ENCODE results near the gene TARS2. TPM values are rescaled to one million over a fixed set of nuclear protein-coding genes. Genes with fewer than 3 reads are reported as not detected.

Gene TARS2
- total RNA-seq, 4 donors from 2014 or later = 15.0 to 26.7 (median 18.4) TPM

DNA sequence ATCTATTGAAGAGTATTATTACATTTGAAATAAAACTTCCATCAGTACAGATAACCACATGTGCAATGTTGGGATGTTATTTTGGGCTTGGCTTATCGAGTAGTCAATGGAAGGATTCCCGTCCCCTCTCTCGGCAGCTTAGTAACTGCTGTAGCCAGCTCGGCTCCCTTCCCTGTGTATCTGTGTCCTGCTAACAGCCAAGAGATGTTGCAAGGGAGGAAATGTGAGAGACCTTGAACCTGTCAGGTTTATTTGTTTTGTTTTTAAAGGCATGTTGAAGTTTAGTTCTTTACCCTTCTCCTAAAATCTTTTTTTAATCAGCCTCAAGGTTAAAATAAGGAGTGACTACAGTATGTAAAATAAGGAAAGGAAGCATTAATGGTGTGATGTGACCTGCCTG, 13.6 kb upstream of the TARS2 start:
- in situ Hi-C loops (cut with MboI; ENCODE audit: low sequenced_read_pairs in 4 of 4) (no loop called here), intact Hi-C loops (cut with DNase I; ENCODE audit: low total_unique reads) (no loop called here)
- Histone ChIP-seq H3K4me1 (peaks cover 57 to 65% of the 10 kb centered on the region in 2 donors), H3K36me3 (peaks cover 0 to 32% of the 10 kb centered on the region in 2 donors), H3K27ac (peak overlapping the region; percentile 82 to 86 (median 84)), H3K4me3 (no peak overlapping the region), H3K27me3 (no peaks in the 10 kb centered on the region), H3K9me3 (no peaks in the 10 kb centered on the region)
- TF ChIP-seq POLR2A (IDR thresholded peaks at IDR 0.05) (no peak), CTCF (IDR thresholded peaks at IDR 0.05 in 4 of 5, conservative IDR thresholded peaks at IDR 0.05 in 1 of 5) (no peak)
- DNase-seq (peak; percentile 73 to 85), ATAC-seq (peak; percentile 90 to 93)

DNA sequence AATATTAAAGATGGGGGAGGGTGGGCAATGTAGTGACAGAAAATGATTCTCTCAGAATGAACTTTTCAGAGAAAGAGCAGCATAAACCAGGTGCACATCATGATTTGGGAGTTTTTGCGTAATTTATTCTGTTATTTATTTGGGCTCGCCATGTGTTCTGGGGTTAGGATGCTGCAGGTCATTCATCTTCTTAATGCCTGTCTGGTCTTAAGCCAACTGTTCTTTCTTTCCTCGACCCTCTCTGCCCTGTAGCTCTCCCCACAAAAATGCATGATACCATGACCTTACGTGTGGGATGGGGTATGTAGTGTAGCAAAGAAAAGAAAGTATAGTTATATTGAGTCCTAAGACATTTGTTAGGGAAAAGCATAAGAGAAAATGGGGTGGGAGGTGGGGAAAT, 12.3 kb upstream of the TARS2 start:
- Histone ChIP-seq H3K36me3 (peaks cover 0 to 27% of the 10 kb centered on the region in 2 donors), H3K4me1 (peaks cover 57 to 62% of the 10 kb centered on the region in 2 donors), H3K9me3 (no peaks in the 10 kb centered on the region), H3K27ac (peak overlapping the region; percentile 82 to 86 (median 84)), H3K27me3 (no peaks in the 10 kb centered on the region), H3K4me3 (no peak overlapping the region)
- DNase-seq (no peak), ATAC-seq (no peak)
- in situ Hi-C loops (cut with MboI; ENCODE audit: low sequenced_read_pairs in 4 of 4) (no loop called here), intact Hi-C loops (cut with DNase I; ENCODE audit: low total_unique reads) (no loop called here)
- TF ChIP-seq CTCF (IDR thresholded peaks at IDR 0.05 in 4 of 5, conservative IDR thresholded peaks at IDR 0.05 in 1 of 5) (no peak), POLR2A (IDR thresholded peaks at IDR 0.05) (no peak)

DNA sequence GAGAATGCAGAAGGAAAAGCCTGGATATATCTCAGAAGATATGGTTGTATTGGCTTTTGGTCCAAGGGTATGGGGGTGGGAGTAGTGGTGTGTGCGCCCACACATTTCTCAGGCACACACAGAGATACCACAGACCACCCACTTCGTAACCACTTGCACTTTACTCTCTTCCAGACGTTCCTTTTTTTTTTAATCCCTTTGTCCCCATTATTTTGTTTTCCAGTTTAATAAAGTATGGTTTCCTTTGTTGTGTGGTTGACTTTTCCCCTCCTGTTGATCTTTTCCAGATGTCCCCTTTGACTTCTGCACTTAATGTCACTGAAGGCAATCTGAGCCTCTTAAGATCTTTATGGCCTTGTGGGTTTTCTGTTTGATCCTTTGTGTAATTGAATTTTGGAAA, 10.5 kb upstream of the TARS2 start:
- TF ChIP-seq CTCF (IDR thresholded peaks at IDR 0.05 in 4 of 5, conservative IDR thresholded peaks at IDR 0.05 in 1 of 5) (no peak), POLR2A (IDR thresholded peaks at IDR 0.05) (no peak)
- Histone ChIP-seq H3K4me3 (no peak overlapping the region), H3K9me3 (no peaks in the 10 kb centered on the region), H3K27me3 (no peaks in the 10 kb centered on the region), H3K36me3 (peaks cover 0 to 10% of the 10 kb centered on the region in 2 donors), H3K4me1 (peaks cover 61 to 69% of the 10 kb centered on the region in 2 donors), H3K27ac (peak overlapping the region; percentile 82 to 86 (median 84))
- intact Hi-C loops (cut with DNase I; ENCODE audit: low total_unique reads) (loop anchor here (1.0 kb wide), 1 partner anchor 59 kb away; no protein-coding TSS in a partner anchor), in situ Hi-C loops (cut with MboI; ENCODE audit: low sequenced_read_pairs in 4 of 4) (no loop called here)
- ATAC-seq (no peak), DNase-seq (no peak)

DNA sequence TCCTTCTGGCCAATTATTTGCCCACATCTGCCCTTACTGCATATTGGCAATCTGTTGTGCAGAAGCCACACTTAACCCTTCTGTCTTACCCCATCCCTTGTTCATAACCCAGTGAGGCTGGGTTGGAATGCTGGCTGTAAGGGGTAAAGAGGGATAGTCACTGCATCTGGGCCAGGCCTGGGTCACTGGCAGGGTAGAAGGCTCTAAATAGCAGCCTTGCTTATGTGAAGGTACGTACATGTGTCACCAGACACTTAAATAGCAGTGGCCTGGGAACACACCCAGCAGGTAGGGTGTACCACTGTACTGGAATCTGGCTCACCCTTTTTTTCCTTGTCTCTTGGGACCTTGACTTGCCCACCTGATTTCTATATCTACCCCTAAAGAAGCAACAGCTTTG, 9.9 kb upstream of the TARS2 start:
- Histone ChIP-seq H3K4me1 (peaks cover 61 to 69% of the 10 kb centered on the region in 2 donors), H3K27me3 (no peaks in the 10 kb centered on the region), H3K9me3 (no peaks in the 10 kb centered on the region), H3K36me3 (peaks cover 0 to 4% of the 10 kb centered on the region in 2 donors), H3K27ac (peak overlapping the region; percentile 82 to 86 (median 84)), H3K4me3 (no peak overlapping the region)
- TF ChIP-seq POLR2A (IDR thresholded peaks at IDR 0.05) (no peak), CTCF (IDR thresholded peaks at IDR 0.05 in 4 of 5, conservative IDR thresholded peaks at IDR 0.05 in 1 of 5) (no peak)
- ATAC-seq (peak; percentile 91 to 93), DNase-seq (peak; percentile 77 to 90)
- intact Hi-C loops (cut with DNase I; ENCODE audit: low total_unique reads) = loop anchor here (1.0 kb wide), 1 partner anchor 58 kb away; no protein-coding TSS in a partner anchor
- in situ Hi-C loops (cut with MboI; ENCODE audit: low sequenced_read_pairs in 4 of 4) = no loop called here

GRCh38 chr1:150477733-150478132, 9.5 kb upstream of the TARS2 start:
- peaks cover 59 to 66% of the 10 kb centered on the region in 2 donors for H3K4me1 ChIP-seq
- DNase-seq = no peak
- TF ChIP-seq POLR2A (IDR thresholded peaks at IDR 0.05) (no peak), CTCF (IDR thresholded peaks at IDR 0.05 in 4 of 5, conservative IDR thresholded peaks at IDR 0.05 in 1 of 5) (no peak)
- no peak for ATAC-seq
- peak overlapping the region; percentile 82 to 86 (median 84) for H3K27ac ChIP-seq
- H3K27me3 ChIP-seq = no peaks in the 10 kb centered on the region
- no peak overlapping the region for H3K4me3 ChIP-seq
- in situ Hi-C loops (cut with MboI; ENCODE audit: low sequenced_read_pairs in 4 of 4) = no loop called here
- intact Hi-C loops (cut with DNase I; ENCODE audit: low total_unique reads) = loop anchor here (1.0 kb wide), 1 partner anchor 58 kb away; no protein-coding TSS in a partner anchor
- no peaks in the 10 kb centered on the region for H3K36me3 ChIP-seq
- no peaks in the 10 kb centered on the region for H3K9me3 ChIP-seq
